ENCODE measurements around the gene SV2A. TPM values are rescaled to one million over a fixed set of nuclear protein-coding genes. Genes with fewer than 3 reads are reported as not detected.

The SV2A gene
- total and polyA plus RNA-seq, 2 donors from 2014 or later, result 2.0 to 4.5 TPM

GRCh38 chr1:149937759-149938158 is 20.1 kb upstream of the SV2A start:
- Histone ChIP-seq H3K9ac (ENCODE audit: low read length in 3 of 3) (peak overlapping the region in 1 of 3 donors; percentile 34), H3K27ac (ENCODE audit: low read depth in 2 of 2, low read length in 2 of 2) (no peak overlapping the region), H3K9me3 (ENCODE audit: control insufficient read depth in 2 of 3, insufficient read depth in 1 of 3, low read length in 3 of 3) (no peaks in the 10 kb centered on the region), H3K4me1 (ENCODE audit: control insufficient read depth in 2 of 3, insufficient read depth in 2 of 3, low read depth in 1 of 3, low read length in 3 of 3) (peaks cover 0 to 19% (median 11%) of the 10 kb centered on the region in 3 donors), H3K27me3 (ENCODE audit: control insufficient read depth, insufficient read depth, low read length) (no peaks in the 10 kb centered on the region), H3K36me3 (ENCODE audit: control insufficient read depth in 2 of 3, insufficient read depth in 3 of 3, low read length in 3 of 3) (peaks cover 0 to 9% (median 0%) of the 10 kb centered on the region in 3 donors), H3K4me3 (ENCODE audit: low read length in 3 of 3) (no peak overlapping the region)
- intact Hi-C loops (cut with DNase I), result no loop called here
- FAIRE-seq (no peak), DNase-seq (no peak)
- no peak for TF ChIP-seq CTCF (IDR thresholded peaks at IDR 0.05; ENCODE audit: borderline replicate concordance, extremely low read depth, insufficient read depth)

GRCh38 chr1:149936992-149937705 is 19.5 kb upstream of the SV2A start:
- Histone ChIP-seq H3K27me3 (ENCODE audit: control insufficient read depth, insufficient read depth, low read length) (no peaks in the 10 kb centered on the region), H3K27ac (ENCODE audit: low read depth in 2 of 2, low read length in 2 of 2) (peak overlapping the region; percentile 8 to 10), H3K4me3 (ENCODE audit: low read length in 3 of 3) (peak overlapping the region; percentile 64 to 73 (median 72)), H3K9me3 (ENCODE audit: control insufficient read depth in 2 of 3, insufficient read depth in 1 of 3, low read length in 3 of 3) (no peaks in the 10 kb centered on the region), H3K9ac (ENCODE audit: low read length in 3 of 3) (peak overlapping the region in 2 of 3 donors; percentile 34 to 63), H3K36me3 (ENCODE audit: control insufficient read depth in 2 of 3, insufficient read depth in 3 of 3, low read length in 3 of 3) (peaks cover 0 to 9% (median 0%) of the 10 kb centered on the region in 3 donors), H3K4me1 (ENCODE audit: control insufficient read depth in 2 of 3, insufficient read depth in 2 of 3, low read depth in 1 of 3, low read length in 3 of 3) (peaks cover 0 to 19% (median 11%) of the 10 kb centered on the region in 3 donors)
- intact Hi-C loops (cut with DNase I), result no loop called here
- DNase-seq (peak in 4 of 5 donors; percentile 16 to 61 (median 49)), FAIRE-seq (no peak)
- no peak for TF ChIP-seq CTCF (IDR thresholded peaks at IDR 0.05; ENCODE audit: borderline replicate concordance, extremely low read depth, insufficient read depth)

- peak within 1 kb of the TSS in 2 of 3 donors; percentile 34 to 63 for H3K9ac ChIP-seq (ENCODE audit: low read length in 3 of 3)
- peak within 1 kb of the TSS; percentile 64 to 73 (median 72) for H3K4me3 ChIP-seq (ENCODE audit: low read length in 3 of 3)
- intact Hi-C loops (cut with DNase I), result no loop called here
- no peaks in the 10 kb centered on the region for H3K27me3 ChIP-seq (ENCODE audit: control insufficient read depth, insufficient read depth, low read length)
- no peak for TF ChIP-seq CTCF (IDR thresholded peaks at IDR 0.05; ENCODE audit: borderline replicate concordance, extremely low read depth, insufficient read depth)
- peaks cover 0 to 14% (median 6%) of the 10 kb centered on the region in 3 donors for H3K36me3 ChIP-seq (ENCODE audit: control insufficient read depth in 2 of 3, insufficient read depth in 3 of 3, low read length in 3 of 3)
- peaks cover 0 to 19% (median 11%) of the 10 kb centered on the region in 3 donors for H3K4me1 ChIP-seq (ENCODE audit: control insufficient read depth in 2 of 3, insufficient read depth in 2 of 3, low read depth in 1 of 3, low read length in 3 of 3)
- FAIRE-seq (no peak), DNase-seq (peak in 4 of 5 donors; percentile 35 to 83 (median 65))
- peak within 1 kb of the TSS; percentile 8 to 48 for H3K27ac ChIP-seq (ENCODE audit: low read depth in 2 of 2, low read length in 2 of 2)
- H3K9me3 ChIP-seq (ENCODE audit: control insufficient read depth in 2 of 3, insufficient read depth in 1 of 3, low read length in 3 of 3), result no peaks in the 10 kb centered on the region
These were observed 18.7 kb upstream of the SV2A start, which contains the start of gene MTMR11 for GRCh38 chr1:149936170-149936991. TSS of gene MTMR11 (minus strand) at chr1:149936879. CDS start at chr1:149936647, 232 bp downstream.
